ENCODE results near the gene PLSCR4.

Gene PLSCR4

GRCh38 chr3:146196789-146197188 lies 54.1 kb downstream of the PLSCR4 start:
- DNase-seq (ENCODE audit: insufficient read length, low spot score) (no peak), FAIRE-seq (peak; percentile 40)

- FAIRE-seq (no peak), DNase-seq (ENCODE audit: insufficient read length, low spot score) (no peak)
Observed at GRCh38 chr3:146195605-146196004, 55.3 kb downstream of the PLSCR4 start.

GRCh38 chr3:146195030-146195429 lies 55.9 kb downstream of the PLSCR4 start:
- FAIRE-seq: no peak
- DNase-seq (ENCODE audit: insufficient read length, low spot score): no peak

GRCh38 chr3:146191051-146191450 lies 59.9 kb downstream of the PLSCR4 start:
- FAIRE-seq: no peak

GRCh38 chr3:146189519-146190173 lies 61.3 kb downstream of the PLSCR4 start:
- FAIRE-seq: peak; percentile 48
- DNase-seq (ENCODE audit: insufficient read length, low spot score): peak; percentile 15

More at GRCh38 chr3:146191051-146191450, 59.9 kb downstream of the PLSCR4 start:
- DNase-seq (ENCODE audit: insufficient read length, low spot score): no peak

GRCh38 chr3:146187334-146187950 lies 63.5 kb downstream of the PLSCR4 start:
- DNase-seq (ENCODE audit: insufficient read length, low spot score) (no peak), FAIRE-seq (no peak)

GRCh38 chr3:146184241-146185015 lies 66.5 kb downstream of the PLSCR4 start:
- FAIRE-seq (no peak), DNase-seq (ENCODE audit: insufficient read length, low spot score) (no peak)

- no peak for FAIRE-seq
- DNase-seq (ENCODE audit: insufficient read length, low spot score): no peak
Observed at GRCh38 chr3:146181216-146181615, 69.7 kb downstream of the PLSCR4 start.

- DNase-seq (ENCODE audit: insufficient read length, low spot score) (no peak), FAIRE-seq (no peak)
Observed at GRCh38 chr3:146180376-146180775, 70.5 kb downstream of the PLSCR4 start.

GRCh38 chr3:146178006-146178689 lies 72.8 kb downstream of the PLSCR4 start:
- FAIRE-seq (no peak), DNase-seq (ENCODE audit: insufficient read length, low spot score) (no peak)

GRCh38 chr3:146177519-146177918 lies 73.4 kb downstream of the PLSCR4 start:
- DNase-seq (ENCODE audit: insufficient read length, low spot score) (no peak), FAIRE-seq (no peak)

- FAIRE-seq (no peak), DNase-seq (ENCODE audit: insufficient read length, low spot score) (no peak)
Observed at GRCh38 chr3:146177072-146177471, 73.8 kb downstream of the PLSCR4 start.

- DNase-seq (ENCODE audit: insufficient read length, low spot score) (no peak), FAIRE-seq (no peak)
Observed at GRCh38 chr3:146172586-146172985, 78.3 kb downstream of the PLSCR4 start.

GRCh38 chr3:146170591-146170990 lies 80.3 kb downstream of the PLSCR4 start:
- FAIRE-seq (no peak), DNase-seq (ENCODE audit: insufficient read length, low spot score) (no peak)

- no peak for FAIRE-seq
Observed at GRCh38 chr3:146169891-146170290, 81.0 kb downstream of the PLSCR4 start.

GRCh38 chr3:146166826-146167225 lies 84.1 kb downstream of the PLSCR4 start:
- peak; percentile 60 for FAIRE-seq
- no peak for DNase-seq (ENCODE audit: insufficient read length, low spot score)

More at GRCh38 chr3:146169891-146170290, 81.0 kb downstream of the PLSCR4 start:
- DNase-seq (ENCODE audit: insufficient read length, low spot score): no peak

GRCh38 chr3:146166415-146166821 lies 84.5 kb downstream of the PLSCR4 start:
- DNase-seq (ENCODE audit: insufficient read length, low spot score): peak; percentile 39

GRCh38 chr3:146165877-146166276 lies 85.0 kb downstream of the PLSCR4 start:
- no peak for FAIRE-seq
- DNase-seq (ENCODE audit: insufficient read length, low spot score): no peak

More at GRCh38 chr3:146166415-146166821, 84.5 kb downstream of the PLSCR4 start:
- peak; percentile 89 for FAIRE-seq

GRCh38 chr3:146164971-146165769 lies 85.7 kb downstream of the PLSCR4 start:
- FAIRE-seq (peak; percentile 9), DNase-seq (ENCODE audit: insufficient read length, low spot score) (no peak)

- no peak for DNase-seq (ENCODE audit: insufficient read length, low spot score)
- no peak for FAIRE-seq
Observed at GRCh38 chr3:146164506-146164905, 86.4 kb downstream of the PLSCR4 start.
